Loucy (cell line): Measurements from ENCODE around the gene TCEANC.

ENCODE experiments used
- H2AFZ ChIP-seq: fragments of 200-600 bp; sonication (generic); 2 replicates; pipeline ENCODE4 v1.6.0; 2016; ENCODE audit warnings: antibody characterized with exemption, mild to moderate bottlenecking, low read length, moderate library complexity
- H3F3A ChIP-seq: fragments of 200-600 bp; 2 replicates; pipeline ENCODE4 v1.6.0; 2016; ENCODE audit warnings: antibody characterized with exemption, low read depth, mild to moderate bottlenecking
- H3K27me3 ChIP-seq: fragments of 200-600 bp; sonication (generic); 2 replicates; pipeline ENCODE4 v1.6.1; 2014; ENCODE audit warnings: low read length, mild to moderate bottlenecking; ENCODE audit not compliant: insufficient read depth, poor library complexity, severe bottlenecking
- H3K36me3 ChIP-seq: fragments of 200-600 bp; sonication (generic); 2 replicates; pipeline ENCODE4 v1.6.1; 2016; ENCODE audit warnings: low read length; ENCODE audit not compliant: insufficient read depth
- H3K4me1 ChIP-seq: fragments of 200-600 bp; sonication (generic); 2 replicates; pipeline ENCODE4 v1.5.1; 2014; ENCODE audit warnings: low read length, mild to moderate bottlenecking; ENCODE audit not compliant: insufficient read depth, poor library complexity, severe bottlenecking
- H3K4me2 ChIP-seq: fragments of 200-600 bp; sonication (generic); 2 replicates; pipeline ENCODE4 v1.6.0; 2014; ENCODE audit warnings: antibody characterized with exemption, low read length, low read depth, mild to moderate bottlenecking; ENCODE audit not compliant: poor library complexity, severe bottlenecking
- H3K4me3 ChIP-seq: fragments of 200-600 bp; sonication (generic); 2 replicates; pipeline ENCODE4 v1.5.1; 2014; ENCODE audit warnings: low read length, mild to moderate bottlenecking, mixed read lengths; ENCODE audit not compliant: poor library complexity, severe bottlenecking
- H3K79me2 ChIP-seq: fragments of 200-600 bp; sonication (generic); 2 replicates; pipeline ENCODE4 v1.6.1; 2014; ENCODE audit warnings: low read length; ENCODE audit not compliant: insufficient read depth
- H3K9ac ChIP-seq: fragments of 200-600 bp; sonication (generic); 2 replicates; pipeline ENCODE4 v1.6.0; 2014; ENCODE audit warnings: mild to moderate bottlenecking, low read depth, low read length, moderate library complexity; ENCODE audit not compliant: poor library complexity, severe bottlenecking
- H3K9me2 ChIP-seq: fragments of 200-600 bp; sonication (generic); replicated peaks from 2 replicates; pipeline ENCODE4 v1.6.1; 2016; ENCODE audit warnings: low read depth, low read length, mixed read lengths
- H3K9me3 ChIP-seq: fragments of 200-600 bp; sonication (generic); 2 replicates; pipeline ENCODE4 v1.6.1; 2014; ENCODE audit warnings: mild to moderate bottlenecking, antibody characterized with exemption, low read length, low read depth; ENCODE audit not compliant: insufficient read depth
- H4K20me1 ChIP-seq: fragments of 200-600 bp; sonication (generic); 2 replicates; pipeline ENCODE4 v1.6.0; 2014; ENCODE audit warnings: antibody characterized with exemption, low read length, mild to moderate bottlenecking; ENCODE audit not compliant: insufficient read depth, poor library complexity, severe bottlenecking
- EZH2phosphoT487 ChIP-seq: fragments of 200-600 bp; IDR thresholded peaks from 2 replicates; pipeline ENCODE4 v1.6.1; 2018; ENCODE audit warnings: antibody characterized with exemption, mild to moderate bottlenecking, moderate library complexity, borderline replicate concordance
- TF ChIP-seq, protein P1 (sequence below): fragments of 200-600 bp; sonication (generic); conservative IDR thresholded peaks from 2 replicates; pipeline ENCODE4 v1.5.1; 2014; ENCODE audit warnings: mild to moderate bottlenecking, antibody characterized with exemption, low read length

TCEANC gene

DNA sequence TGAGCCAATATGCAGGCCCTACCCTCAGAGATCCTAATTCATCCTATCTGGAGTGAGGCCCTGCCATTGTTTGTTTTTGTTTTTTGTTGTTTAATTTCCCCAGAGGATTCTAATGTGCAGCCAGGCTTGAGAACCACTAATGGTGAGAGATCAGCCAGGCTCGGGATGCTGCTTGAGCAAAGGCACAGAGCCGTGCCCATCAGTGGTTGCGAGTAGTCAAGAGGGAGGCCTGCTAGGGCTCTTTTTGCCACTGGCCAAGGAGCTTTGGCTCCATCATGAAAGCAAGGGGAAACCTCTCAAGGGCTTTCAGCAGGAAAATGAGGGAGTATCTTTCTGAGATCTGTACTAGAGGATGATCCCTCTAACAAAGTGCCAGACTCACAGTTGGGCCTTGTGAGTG is 2.7 kb downstream of the TCEANC start:
- Histone ChIP-seq H3K9me3 (no peaks in the 10 kb centered on the region), H3K36me3 (no peaks in the 10 kb centered on the region), H3K79me2 (peaks cover 11% of the 10 kb centered on the region), H3K27me3 (no peaks in the 10 kb centered on the region), H3K9me2 (no peaks in the 10 kb centered on the region), H3K9ac (no peak overlapping the region), H4K20me1 (no peaks in the 10 kb centered on the region), H3K4me3 (no peak overlapping the region), H3F3A (peaks cover 5% of the 10 kb centered on the region; the same call in 1 of the 2 replicates), H3K4me1 (peaks cover 20% of the 10 kb centered on the region), H2AFZ (no peak overlapping the region), H3K4me2 (no peak overlapping the region)
- TF ChIP-seq, protein P1, sequence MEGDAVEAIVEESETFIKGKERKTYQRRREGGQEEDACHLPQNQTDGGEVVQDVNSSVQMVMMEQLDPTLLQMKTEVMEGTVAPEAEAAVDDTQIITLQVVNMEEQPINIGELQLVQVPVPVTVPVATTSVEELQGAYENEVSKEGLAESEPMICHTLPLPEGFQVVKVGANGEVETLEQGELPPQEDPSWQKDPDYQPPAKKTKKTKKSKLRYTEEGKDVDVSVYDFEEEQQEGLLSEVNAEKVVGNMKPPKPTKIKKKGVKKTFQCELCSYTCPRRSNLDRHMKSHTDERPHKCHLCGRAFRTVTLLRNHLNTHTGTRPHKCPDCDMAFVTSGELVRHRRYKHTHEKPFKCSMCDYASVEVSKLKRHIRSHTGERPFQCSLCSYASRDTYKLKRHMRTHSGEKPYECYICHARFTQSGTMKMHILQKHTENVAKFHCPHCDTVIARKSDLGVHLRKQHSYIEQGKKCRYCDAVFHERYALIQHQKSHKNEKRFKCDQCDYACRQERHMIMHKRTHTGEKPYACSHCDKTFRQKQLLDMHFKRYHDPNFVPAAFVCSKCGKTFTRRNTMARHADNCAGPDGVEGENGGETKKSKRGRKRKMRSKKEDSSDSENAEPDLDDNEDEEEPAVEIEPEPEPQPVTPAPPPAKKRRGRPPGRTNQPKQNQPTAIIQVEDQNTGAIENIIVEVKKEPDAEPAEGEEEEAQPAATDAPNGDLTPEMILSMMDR, result no peak
- TF ChIP-seq EZH2phosphoT487, result no peak

DNA sequence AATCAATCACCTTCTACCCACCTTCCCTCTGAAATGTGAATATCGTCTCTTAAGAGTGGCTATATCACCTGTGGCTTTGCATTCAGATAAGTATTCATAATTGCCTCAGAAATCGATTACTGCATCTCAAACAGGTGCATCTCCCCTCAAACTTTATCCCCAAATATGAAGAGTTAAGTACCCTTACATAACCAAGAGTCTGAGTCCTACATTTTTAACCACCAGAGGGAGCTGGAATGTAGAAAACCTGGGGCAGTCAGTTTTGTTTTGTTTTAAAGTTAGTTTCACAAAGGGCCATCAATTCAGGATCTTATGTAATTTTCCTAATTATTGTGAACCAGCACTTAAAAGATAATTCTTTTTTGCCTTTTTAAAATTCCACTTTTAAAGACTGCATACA is 5.7 kb downstream of the TCEANC start:
- Histone ChIP-seq H3K9me2 (no peaks in the 10 kb centered on the region), H3K36me3 (peaks cover 5% of the 10 kb centered on the region; the same call in 1 of the 2 replicates), H3F3A (peaks cover 2% of the 10 kb centered on the region; the same call in 1 of the 2 replicates), H3K4me3 (no peak overlapping the region), H3K4me1 (peaks cover 14% of the 10 kb centered on the region), H3K79me2 (peaks cover 7% of the 10 kb centered on the region), H4K20me1 (no peaks in the 10 kb centered on the region), H2AFZ (peak overlapping the region; percentile 74; the same call in 1 of the 2 replicates), H3K9me3 (no peaks in the 10 kb centered on the region), H3K27me3 (no peaks in the 10 kb centered on the region), H3K4me2 (peak overlapping the region; percentile 55), H3K9ac (peak overlapping the region; percentile 32)
- TF ChIP-seq, protein P1, result peak; percentile 67
- TF ChIP-seq EZH2phosphoT487, result no peak

GRCh38 chrX:13659063-13659462 is 6.1 kb downstream of the TCEANC start:
- Histone ChIP-seq H3K36me3 (peaks cover 5% of the 10 kb centered on the region; the same call in 1 of the 2 replicates), H3K4me3 (no peak overlapping the region), H3K9me3 (no peaks in the 10 kb centered on the region), H3K79me2 (peaks cover 7% of the 10 kb centered on the region), H3K4me1 (peaks cover 9% of the 10 kb centered on the region), H4K20me1 (no peaks in the 10 kb centered on the region), H2AFZ (peak overlapping the region; percentile 74; the same call in 1 of the 2 replicates), H3K4me2 (peak overlapping the region; percentile 55), H3K9me2 (no peaks in the 10 kb centered on the region), H3K27me3 (no peaks in the 10 kb centered on the region), H3F3A (no peaks in the 10 kb centered on the region), H3K9ac (peak overlapping the region; percentile 32)
- TF ChIP-seq, protein P1, result no peak
- no peak for TF ChIP-seq EZH2phosphoT487
